ENCODE results near the gene SP6.

DNA sequence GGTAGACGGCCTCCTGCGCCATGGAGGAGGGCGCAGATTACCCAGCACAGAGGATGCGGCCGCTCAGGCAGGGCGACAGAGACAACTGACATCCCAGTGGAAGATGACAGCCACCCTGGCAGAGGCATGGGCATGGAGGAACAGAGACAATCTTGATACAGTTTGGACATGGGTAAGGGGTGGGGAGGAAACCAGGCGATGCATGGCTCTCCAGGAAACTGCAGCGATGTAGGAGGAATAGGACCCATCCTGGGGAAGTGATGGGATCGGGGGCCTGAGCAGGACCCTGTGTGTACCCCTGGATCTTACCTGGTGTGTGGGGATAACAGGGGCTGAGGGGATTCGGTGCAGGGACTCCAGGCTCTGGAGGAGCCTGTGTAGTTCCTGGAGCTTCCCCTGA is 34.0 kb downstream of the SP6 start:
- TF ChIP-seq RARB (CRISPR knock-in tag; IDR thresholded peaks at IDR 0.05) (no peak), GLIS3 (CRISPR knock-in tag; IDR thresholded peaks at IDR 0.05) (no peak)
